CD4-positive, alpha-beta T cell treated with Interleukin-15 for 4 hours (primary cell): ENCODE measurements around the gene C10orf95.
"Not testable (repeated sequence)": the region's sequence is repeated elsewhere in the genome, so short reads cannot be mapped to it uniquely, and the experiment has no call there.

ENCODE experiments used
- DNase-seq: peaks from one replicate; pipeline ENCODE4 v3.0.0-alpha.2; 2020; ENCODE audit warnings: low spot score

Gene C10orf95

GRCh38 chr10:102465466-102465865 is 14.1 kb upstream of the C10orf95 start:
- DNase-seq, result no peak

- no peak for DNase-seq
Measured at GRCh38 chr10:102463983-102464382, 12.6 kb upstream of the C10orf95 start.

GRCh38 chr10:102462512-102463054 is 11.2 kb upstream of the C10orf95 start:
- no peak for DNase-seq

GRCh38 chr10:102461187-102462054 is 10.1 kb upstream of the C10orf95 start:
- peak; percentile 92 for DNase-seq

GRCh38 chr10:102460836-102461186 is 9.5 kb upstream of the C10orf95 start:
- DNase-seq, result no peak

- DNase-seq, result no peak
Measured at GRCh38 chr10:102458656-102459055, 7.3 kb upstream of the C10orf95 start.

- DNase-seq, result no peak
Measured at GRCh38 chr10:102457591-102458150, 6.3 kb upstream of the C10orf95 start.

GRCh38 chr10:102455893-102456471 is 4.6 kb upstream of the C10orf95 start:
- no peak for DNase-seq

GRCh38 chr10:102454662-102455487 is 3.5 kb upstream of the C10orf95 start:
- DNase-seq, result not testable (repeated sequence)

- DNase-seq, result no peak
Measured at GRCh38 chr10:102453502-102453901, 2.2 kb upstream of the C10orf95 start.

- peak; percentile 59 for DNase-seq
Measured at GRCh38 chr10:102452672-102453340, 1.5 kb upstream of the C10orf95 start.

GRCh38 chr10:102450374-102451104 is 804 bp downstream of the C10orf95 start:
- DNase-seq, result peak; percentile 91

- no peak for DNase-seq
Measured at GRCh38 chr10:102450124-102450373, 1.3 kb downstream of the C10orf95 start.

GRCh38 chr10:102449321-102450123 is 1.8 kb downstream of the C10orf95 start:
- DNase-seq, result peak; percentile 89

- no peak for DNase-seq
Measured at GRCh38 chr10:102444851-102445250, 6.5 kb downstream of the C10orf95 start.

- no peak for DNase-seq
Measured at GRCh38 chr10:102438374-102438773, 13.0 kb downstream of the C10orf95 start.

- DNase-seq, result no peak
Measured at GRCh38 chr10:102437515-102437914, 13.8 kb downstream of the C10orf95 start.

GRCh38 chr10:102436312-102436711 is 15.0 kb downstream of the C10orf95 start:
- no peak for DNase-seq

GRCh38 chr10:102435529-102436233 is 15.7 kb downstream of the C10orf95 start:
- DNase-seq, result peak; percentile 47

GRCh38 chr10:102435133-102435497 is 16.2 kb downstream of the C10orf95 start:
- DNase-seq, result no peak
